Dermis blood vessel endothelial cell (primary cell): ENCODE data around the gene PRDX2. TPM values are rescaled to one million over a fixed set of nuclear protein-coding genes. Genes with fewer than 3 reads are reported as not detected.
A peak's percentile ranks its signal among the peaks of the same experiment; 100 is the strongest.

Experiments
- DNase-seq: peaks from one replicate; pipeline ENCODE4 v3.0.0; 2010
- total RNA-seq: library from RNA; depleted of rRNA; stranded (reverse); fragments of >200 nt; gene quantifications from 2 replicates; pipeline ENCODE4 v1.2.3, GENCODE V29; 2014

Gene PRDX2
- total RNA-seq, 1 donor from 2014 or later: 278 TPM

- peak; percentile 74 for DNase-seq
Observed at GRCh38 chr19:12779162-12779993, 22.2 kb downstream of the PRDX2 start.

- no peak for DNase-seq
Observed at GRCh38 chr19:12778905-12779161, 22.8 kb downstream of the PRDX2 start.

DNA sequence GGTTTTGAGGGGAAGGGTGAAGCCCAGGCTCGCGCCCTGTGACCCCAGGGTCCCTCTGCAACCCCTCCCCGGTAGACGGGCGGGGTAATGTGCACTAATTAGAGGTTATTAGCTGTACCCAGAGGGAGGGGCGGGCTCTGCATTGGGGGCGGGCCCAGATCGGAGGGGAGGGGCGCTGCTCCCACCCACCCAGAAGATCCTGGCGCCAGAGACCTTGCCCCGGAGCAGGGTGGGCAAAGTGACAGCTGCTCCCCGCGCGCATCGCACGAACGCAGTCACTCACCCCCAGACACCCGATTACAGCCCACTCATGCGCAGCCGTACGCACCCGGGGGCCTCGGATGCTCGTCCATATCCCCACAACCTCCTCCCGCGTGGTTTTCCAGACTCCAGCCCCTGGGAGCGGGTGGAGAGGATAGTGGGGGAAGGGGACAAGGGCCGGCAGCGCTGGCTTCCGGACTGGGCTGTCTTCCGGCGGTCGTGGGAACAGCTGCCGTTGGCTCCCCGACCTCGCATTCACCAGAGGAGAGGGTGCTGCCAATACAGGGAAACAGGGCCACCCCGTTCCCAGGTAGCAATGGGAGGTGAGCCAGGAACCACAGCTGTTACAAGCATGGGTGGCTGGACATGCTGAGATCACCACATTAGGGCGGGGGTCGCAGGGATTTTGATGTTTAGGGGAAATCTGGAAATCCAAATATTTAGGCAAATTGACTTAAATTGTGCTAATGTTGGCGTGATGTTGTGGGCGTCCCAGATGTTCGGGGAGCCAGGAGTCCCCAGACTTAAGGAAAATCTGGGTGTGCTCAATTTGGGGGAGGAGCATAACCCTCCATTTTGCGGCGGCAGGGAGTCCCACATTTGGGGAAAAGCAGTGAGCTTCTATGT lies 23.3 kb downstream of the PRDX2 start:
- peak; percentile 83 for DNase-seq

- peak; percentile 89 for DNase-seq
Observed at GRCh38 chr19:12777217-12778016, 24.2 kb downstream of the PRDX2 start.

DNA sequence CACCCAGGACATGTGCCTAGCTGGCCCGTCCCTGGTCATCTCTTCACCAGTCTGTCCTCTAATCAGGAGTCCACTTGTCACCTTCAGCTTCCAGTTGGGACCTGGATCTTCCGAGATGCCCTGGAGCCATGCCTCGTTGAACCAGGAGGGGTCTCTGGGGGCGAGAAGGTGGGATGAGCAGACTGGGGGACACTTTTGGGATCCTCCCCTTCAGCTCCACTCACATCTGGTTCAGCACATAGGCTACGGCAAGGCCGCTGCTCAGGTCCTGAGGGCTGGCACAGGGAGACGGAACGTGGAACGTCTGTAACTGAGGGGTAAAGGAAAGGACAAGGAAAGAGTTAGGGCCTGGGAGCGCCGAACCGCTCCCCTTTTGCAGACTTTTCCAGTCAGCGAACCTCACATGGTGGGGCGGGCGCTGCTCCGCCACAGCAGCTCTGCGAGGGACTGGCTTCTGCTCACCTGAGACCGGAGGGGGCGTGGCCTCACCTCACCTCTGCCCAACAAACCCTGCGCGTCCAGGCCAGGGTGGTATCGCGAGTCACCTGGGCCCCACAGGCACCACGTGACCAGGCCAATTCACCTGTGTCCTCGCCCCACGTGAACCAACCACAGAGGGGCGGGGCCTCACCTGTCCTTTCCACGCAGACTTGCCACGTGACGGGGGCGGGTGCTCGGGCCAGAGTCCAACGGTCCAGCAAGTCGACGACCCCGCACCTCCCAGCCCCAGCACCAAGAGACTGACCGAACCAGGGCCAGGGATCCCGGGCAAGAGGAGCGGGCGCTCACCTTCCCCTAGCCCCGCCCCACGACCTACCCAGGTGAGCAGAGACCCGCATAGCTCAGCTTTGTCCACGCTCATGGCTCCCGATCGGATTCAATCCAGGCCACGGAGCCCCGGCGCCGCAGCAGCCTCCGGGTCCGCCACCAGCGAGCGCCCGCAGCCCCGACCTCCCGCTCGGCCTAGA lies 26.7 kb downstream of the PRDX2 start, which contains the start of gene HOOK2:
HOOK2 (minus strand) TSS at position 965 of the 968 bp plus-strand sequence; CDS start at position 862, 103 bp downstream.
- DNase-seq: no peak

- DNase-seq: no peak
Observed at GRCh38 chr19:12773571-12773970, 28.0 kb downstream of the PRDX2 start.

DNA sequence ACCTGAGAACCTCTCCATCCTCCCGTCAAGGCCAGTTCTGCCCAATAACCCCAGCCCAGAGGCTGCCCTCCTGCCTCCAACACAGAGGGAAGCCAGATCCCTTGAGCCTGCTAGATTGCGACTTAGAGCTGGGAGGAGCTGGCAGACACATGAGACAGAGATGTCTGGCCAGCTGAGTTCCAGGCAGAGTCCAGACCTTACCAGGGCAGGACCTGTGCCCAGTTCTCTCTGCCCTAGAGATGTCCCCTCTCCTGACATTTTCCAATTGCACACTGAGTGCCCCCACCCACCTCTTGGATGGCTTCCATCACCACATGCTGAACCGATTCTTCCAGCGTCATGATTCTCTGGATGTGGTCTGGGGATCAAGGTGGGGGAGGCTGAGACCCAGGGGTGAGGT lies 29.3 kb downstream of the PRDX2 start:
- DNase-seq: no peak

- DNase-seq: no peak
Observed at GRCh38 chr19:12770922-12771321, 30.7 kb downstream of the PRDX2 start.

GRCh38 chr19:12769689-12770088 lies 31.9 kb downstream of the PRDX2 start:
- no peak for DNase-seq

DNA sequence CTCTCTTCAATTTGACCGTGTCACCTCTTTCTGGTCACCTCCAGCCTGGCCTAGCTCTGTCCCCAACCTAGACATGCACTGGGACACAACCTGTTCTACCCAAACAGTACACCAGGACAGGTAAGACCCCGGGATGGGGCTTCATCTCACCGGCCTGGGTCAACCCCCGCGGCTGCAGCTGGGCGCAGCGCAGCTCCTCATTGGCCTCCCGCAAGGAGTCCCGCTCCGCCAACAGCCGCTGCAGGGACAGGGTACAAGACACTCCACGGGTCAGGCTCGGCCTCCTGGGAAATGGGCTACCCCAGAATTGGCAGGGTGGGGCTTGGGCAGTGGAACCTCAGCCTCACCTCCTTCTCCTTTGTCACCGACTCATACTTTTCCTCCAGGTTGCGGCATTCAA lies 33.9 kb downstream of the PRDX2 start:
- no peak for DNase-seq

DNA sequence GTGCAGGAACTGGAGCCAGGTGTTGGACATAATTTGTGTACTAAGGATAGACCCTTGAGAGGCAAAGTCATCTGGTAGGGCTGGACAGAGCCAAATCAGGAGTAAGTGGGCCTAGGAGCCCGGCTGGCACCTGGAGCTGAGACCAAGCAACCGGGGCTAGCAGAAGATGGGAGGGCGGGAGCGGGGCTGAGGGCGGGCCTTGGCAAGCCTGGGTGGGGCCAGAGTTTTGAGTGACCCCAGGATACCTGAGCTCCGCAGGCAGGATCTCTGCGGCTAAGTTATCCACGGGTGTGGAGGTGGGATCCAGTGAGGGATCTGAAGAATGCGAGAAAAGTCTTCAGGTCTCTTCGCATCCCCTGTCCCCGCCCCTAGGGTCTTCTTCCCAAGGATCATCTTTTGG lies 34.5 kb downstream of the PRDX2 start:
- no peak for DNase-seq

DNA sequence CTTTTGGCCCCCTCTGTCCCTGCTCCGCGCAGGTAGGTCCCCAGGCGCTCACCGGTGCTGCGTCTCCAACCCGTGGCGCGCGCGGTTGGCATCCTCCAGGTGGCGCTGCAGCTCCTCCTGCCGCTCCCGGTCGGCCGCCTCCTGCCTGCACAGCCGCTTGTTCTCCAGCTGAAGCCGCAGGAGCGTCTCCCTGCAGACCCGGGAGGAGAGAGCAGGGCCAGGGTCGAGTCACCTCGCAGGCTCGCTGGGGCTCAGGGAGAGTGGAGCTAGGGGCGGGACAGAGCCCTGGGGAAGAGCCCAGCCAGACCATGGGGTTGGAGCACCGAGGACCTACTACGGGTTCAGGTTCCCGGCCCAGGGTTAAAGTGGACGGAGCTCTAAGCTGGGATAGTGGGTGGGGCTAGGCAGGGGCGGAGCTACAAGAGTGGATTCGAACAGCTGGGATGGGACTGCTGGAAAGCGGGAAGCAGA lies 35.5 kb downstream of the PRDX2 start:
- DNase-seq: peak; percentile 43

DNA sequence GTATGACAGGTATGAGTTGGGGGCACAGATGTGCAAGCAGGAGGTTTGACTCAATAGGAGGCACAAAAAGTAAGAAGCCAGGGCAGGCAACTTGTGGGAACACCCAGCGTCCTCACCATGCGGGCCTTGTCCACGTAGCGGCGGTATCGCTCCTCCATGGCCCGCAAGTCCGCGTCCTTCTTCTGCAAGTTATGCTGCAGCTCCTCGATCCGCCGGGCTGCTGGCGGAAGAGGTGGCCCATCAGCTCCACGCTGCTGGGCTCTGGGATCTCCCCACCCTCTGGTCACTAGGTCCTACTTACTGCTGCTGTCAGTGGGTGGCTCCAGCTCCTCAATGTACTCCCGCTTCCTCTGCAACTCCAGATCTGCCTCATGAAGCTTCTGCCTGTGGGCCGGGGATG lies 36.9 kb downstream of the PRDX2 start:
- no peak for DNase-seq

DNA sequence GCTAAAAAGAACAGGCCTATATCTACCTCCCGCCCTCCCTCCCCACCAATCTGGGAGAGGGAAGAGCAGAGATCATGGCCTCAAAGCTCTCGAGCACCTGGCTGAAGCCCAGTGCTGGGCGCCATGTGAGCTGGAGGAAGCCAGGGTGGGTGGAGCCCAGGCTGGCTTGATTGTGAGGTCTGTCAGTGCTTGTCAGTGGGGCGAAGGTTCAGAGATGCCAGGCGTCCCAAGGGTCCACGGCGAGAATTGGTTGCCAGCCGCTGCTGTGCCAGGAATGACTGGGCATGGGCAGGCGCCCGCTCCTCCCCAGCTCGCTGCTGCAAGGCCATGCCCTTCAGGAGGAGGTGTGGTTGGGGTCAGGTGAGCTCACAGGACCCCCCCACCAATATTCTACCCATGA lies 38.5 kb downstream of the PRDX2 start:
- DNase-seq: no peak

DNA sequence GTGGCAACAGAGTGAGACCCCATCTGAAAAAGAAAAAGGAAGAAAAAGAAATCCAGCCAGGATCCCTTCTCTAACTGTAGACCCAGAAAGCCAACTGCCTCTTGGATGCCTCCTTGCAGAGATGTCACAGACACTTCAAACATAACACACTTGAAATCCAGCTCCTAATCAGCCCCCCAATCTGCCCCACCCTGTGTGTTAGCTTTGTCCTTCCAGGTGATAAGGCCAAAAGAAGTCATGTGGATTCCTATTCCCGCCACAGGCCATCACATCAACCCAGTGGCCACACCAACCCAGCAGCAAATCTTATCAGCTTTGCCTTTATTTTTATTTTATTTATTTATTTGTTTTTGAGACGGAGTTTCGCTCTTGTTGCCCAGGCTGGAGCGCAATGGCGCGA lies 41.9 kb downstream of the PRDX2 start:
- DNase-seq: no peak

- peak; percentile 83 for DNase-seq
Observed at GRCh38 chr19:12757544-12758274, 43.9 kb downstream of the PRDX2 start.

DNA sequence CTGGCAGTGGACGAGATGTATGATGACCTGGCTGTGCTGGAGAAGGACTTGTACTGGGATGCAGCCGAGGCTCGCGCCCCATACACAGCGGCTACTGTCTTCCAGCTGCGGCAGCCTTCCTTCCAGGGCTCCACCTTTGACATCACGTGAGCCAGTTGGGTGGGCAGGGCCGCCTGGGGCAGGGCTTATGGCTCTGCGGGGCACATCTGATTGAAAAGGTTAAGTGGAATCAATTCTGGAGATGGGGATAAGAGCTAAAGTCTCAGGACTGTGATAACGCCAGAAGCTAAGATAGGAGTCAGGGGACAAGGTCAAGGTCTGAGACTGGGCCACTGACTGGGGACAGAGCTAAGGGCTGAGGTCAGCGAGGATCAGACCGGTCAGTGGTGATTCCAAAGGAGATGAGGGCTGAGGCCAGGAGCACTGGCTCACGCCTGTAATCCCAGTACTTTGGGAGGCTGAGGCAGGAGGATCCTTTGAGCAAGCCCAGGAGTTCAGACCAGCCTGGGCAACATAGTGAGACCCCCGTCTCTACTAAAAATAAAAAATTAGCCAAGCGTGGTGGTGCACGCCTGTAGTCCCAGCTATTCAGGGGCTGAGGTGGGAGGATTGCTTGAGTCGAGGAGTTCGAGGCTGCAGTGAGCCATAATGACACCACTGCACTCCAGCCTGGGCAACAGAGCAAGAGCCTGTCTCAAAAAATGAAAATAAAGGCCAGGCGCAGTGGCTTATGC lies 45.3 kb downstream of the PRDX2 start:
- no peak for DNase-seq

- DNase-seq: no peak
Observed at GRCh38 chr19:12754465-12755196, 47.0 kb downstream of the PRDX2 start.

DNA sequence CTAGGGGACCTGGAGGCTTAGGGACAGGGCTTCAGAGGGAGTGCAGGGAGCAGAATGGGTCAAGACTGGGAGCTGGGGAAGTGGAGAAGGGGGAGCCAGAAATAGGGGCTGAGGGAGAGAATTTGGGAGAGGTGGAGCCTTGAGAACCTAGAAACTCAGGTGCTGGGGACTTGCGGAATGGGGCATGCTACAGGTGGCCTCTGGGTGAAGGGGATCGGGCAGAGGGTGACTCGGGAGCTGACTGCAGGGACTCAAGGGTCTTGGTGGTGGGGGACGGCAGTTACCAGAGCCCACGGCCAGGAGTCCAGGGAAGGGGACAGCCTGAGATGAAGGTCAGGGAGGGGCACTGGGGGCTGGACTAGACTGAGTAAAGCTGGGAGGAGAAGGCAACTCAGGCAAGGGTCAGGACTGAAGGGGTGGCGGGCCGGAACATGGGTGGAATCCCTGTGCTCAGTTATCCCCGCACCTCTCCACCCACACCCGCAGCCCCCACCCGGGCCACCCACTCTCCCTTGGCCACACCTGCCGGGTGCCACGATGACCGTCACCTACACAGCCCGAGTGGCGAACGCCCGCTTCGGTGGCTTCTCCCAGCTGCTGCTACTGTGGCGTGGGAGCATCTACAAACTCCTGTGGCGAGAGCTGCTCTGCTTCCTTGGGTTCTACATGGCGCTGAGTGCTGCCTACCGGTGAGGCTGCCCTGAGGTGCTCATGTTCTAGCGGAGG lies 49.4 kb downstream of the PRDX2 start:
- DNase-seq: no peak
